ENCODE results near the gene GRIK2. TPM values are rescaled to one million over a fixed set of nuclear protein-coding genes. Genes with fewer than 3 reads are reported as not detected.

GRIK2 gene
- total and polyA plus RNA-seq, 2 of the 4 experiments (the other 2 are of a cell fraction): 8.2 to 15.2 TPM

- ChIA-PET CTCF (interaction anchor here (0.6 kb wide), 1 partner anchor 97 kb away, joined by 3 read pairs; no protein-coding TSS in a partner anchor), POLR2A (ENCODE audit: unreplicated experiment) (no interaction called here)
- no peak overlapping the region for H2BK15ac ChIP-seq (ENCODE audit: low read depth, low read length)
- H3K18ac ChIP-seq (ENCODE audit: low read depth, low read length): no peak overlapping the region
- no peak overlapping the region for H2AFZ ChIP-seq (replicated peaks; ENCODE audit: low read length, poor library complexity)
- H3K27ac ChIP-seq (ENCODE audit: insufficient read depth, low read length): no peak overlapping the region
- no peaks in the 10 kb centered on the region for H3K9me1 ChIP-seq (ENCODE audit: insufficient read depth, low read length)
- no TSS peak for BruUV-seq (replicated peaks)
- no peak overlapping the region for H3K4me2 ChIP-seq (ENCODE audit: low read depth, low read length)
- dilution Hi-C loops (cut with HindIII; ENCODE audit: low sequenced_read_pairs, unreplicated experiment): no loop called here
- H3K4ac ChIP-seq (ENCODE audit: low read depth, low read length): no peak overlapping the region
- no peaks in the 10 kb centered on the region for H3K36me3 ChIP-seq (ENCODE audit: control insufficient read depth, insufficient read depth, low read length)
- peaks cover 1% of the 10 kb centered on the region; the same call in 1 of the 2 replicates for H3K9me3 ChIP-seq (ENCODE audit: control insufficient read depth, insufficient read depth, low read length)
- TF ChIP-seq ELK1 (IDR thresholded peaks at IDR 0.05; ENCODE audit: borderline replicate concordance, low read depth, low read length) (no peak), RCOR1 (IDR thresholded peaks at IDR 0.05; ENCODE audit: insufficient replicate concordance, low read length) (no peak), FOS (IDR thresholded peaks at IDR 0.05; ENCODE audit: low read depth, low read length) (peak; percentile 25; the same call in 1 of the 2 replicates), MXI1 (IDR thresholded peaks at IDR 0.05; ENCODE audit: borderline replicate concordance, low read depth, low read length) (no peak)
- no peak overlapping the region for H4K91ac ChIP-seq (ENCODE audit: insufficient read depth, low read depth, low read length)
- H3K4me1 ChIP-seq (ENCODE audit: control insufficient read depth, insufficient read depth, low read length): peaks cover 3% of the 10 kb centered on the region; the same call in 1 of the 2 replicates
- 0 out of 2 replicates have a peak overlapping the region, but pooled peaks have one; percentile 12 for H2BK120ac ChIP-seq (ENCODE audit: low read depth, low read length)
- in situ Hi-C loops (cut with MboI; ENCODE audit: low sequenced_read_pairs): no loop called here
- no peak overlapping the region for H3K9ac ChIP-seq (ENCODE audit: low read depth, low read length)
- H3K79me1 ChIP-seq (ENCODE audit: low read depth in 1 of 2, low read length in 2 of 2): peaks cover 0 to 3% of the 10 kb centered on the region in 2 experiments; a peak in 1 of 4 replicates
- no peak overlapping the region for H3K4me3 ChIP-seq (ENCODE audit: insufficient read depth, low read depth, low read length)
- intact Hi-C loops (cut with micrococcal nuclease): no loop called here
- H4K8ac ChIP-seq (ENCODE audit: low read depth in 2 of 2, low read length in 2 of 2): no peak overlapping the region
- DNase-seq (peak; percentile 80), ATAC-seq (ENCODE audit: low read depth) (peak; percentile 74)
- no peak overlapping the region for H2BK5ac ChIP-seq (ENCODE audit: low read depth, low read length, poor library complexity, severe bottlenecking)
- no peak overlapping the region for H4K5ac ChIP-seq (ENCODE audit: low read depth, low read length)
- no peaks in the 10 kb centered on the region for H4K20me1 ChIP-seq (ENCODE audit: insufficient read depth, low read length)
- no peak overlapping the region; the same call in 1 of the 2 replicates for H3K14ac ChIP-seq (replicated peaks; ENCODE audit: low read depth, low read length)
- no peak overlapping the region for H3K23ac ChIP-seq (ENCODE audit: low read depth, low read length)
- WGBS, 2 experiments (ENCODE audit: extremely low coverage in 2 of 2, insufficient read length in 1 of 2): no CpG with 5 or more reads among the region's 1 CpG
- H2AK9ac ChIP-seq (replicated peaks; ENCODE audit: low read depth, low read length, poor library complexity): no peak overlapping the region
- H2AK5ac ChIP-seq (ENCODE audit: low read depth, low read length): no peak overlapping the region
- peak overlapping the region; percentile 6; the same call in 1 of the 2 replicates for H2BK20ac ChIP-seq (ENCODE audit: low read depth, low read length)
- H3K56ac ChIP-seq (ENCODE audit: extremely low read depth, insufficient read depth, low read length): no peak overlapping the region
- H3K27me3 ChIP-seq (ENCODE audit: control insufficient read depth, insufficient read depth, low read length): no peaks in the 10 kb centered on the region
Measured at GRCh38 chr6:101666256-101666655, 272.7 kb downstream of the GRIK2 start.

Data from IMR-90 (cell line).